K562 (cell line): ENCODE results near the gene TAF1A. TPM values are rescaled to one million over a fixed set of nuclear protein-coding genes. Genes with fewer than 3 reads are reported as not detected.

Source experiments
- DDX20 ChIP-seq: fragments of 450-650 bp; IDR thresholded peaks from 2 replicates; pipeline ENCODE4 v1.6.1; 2016; ENCODE audit warnings: missing genetic modification characterization, low read depth, mild to moderate bottlenecking, missing compliant biosample characterization, moderate library complexity
- HMG20A ChIP-seq: fragments of 450-650 bp; formaldehyde crosslinking; conservative IDR thresholded peaks from 2 replicates; pipeline ENCODE4 v1.4.0; 2020; ENCODE audit warnings: mild to moderate bottlenecking, mixed read lengths
- LEF1 ChIP-seq: fragments of 450-650 bp; IDR thresholded peaks from 2 replicates; pipeline ENCODE4 v1.6.1; 2016; ENCODE audit warnings: mild to moderate bottlenecking
- MCM2 ChIP-seq: fragments of 450-650 bp; IDR thresholded peaks from 2 replicates; pipeline ENCODE4 v1.6.1; 2017; ENCODE audit warnings: low read depth, mild to moderate bottlenecking
- MXI1 ChIP-seq: IDR thresholded peaks from 2 replicates; pipeline ENCODE4 v1.6.1; 2011; ENCODE audit warnings: low read depth, mild to moderate bottlenecking, improper control_type of control experiment, low read length
- NCOA6 ChIP-seq: fragments of 450-650 bp; IDR thresholded peaks from 2 replicates; pipeline ENCODE4 v1.6.1; 2017; ENCODE audit warnings: mild to moderate bottlenecking
- SIX5 ChIP-seq, 2 experiments: IDR thresholded peaks; 2 replicates each; pipeline ENCODE4 v1.6.1; 2011; ENCODE audit warnings: low read length in 2 of 2, borderline replicate concordance in 1 of 2, low read depth in 1 of 2, mild to moderate bottlenecking in 1 of 2, moderate library complexity in 1 of 2; ENCODE audit not compliant: insufficient read depth in 1 of 2
- SLC30A9 ChIP-seq: fragments of 250-450 bp; sonication (Bioruptor Pico); IDR thresholded peaks from 2 replicates; pipeline ENCODE4 v1.8.0; 2022; ENCODE audit warnings: mild to moderate bottlenecking, moderate library complexity
- TAF7 ChIP-seq: fragments of 450-650 bp; IDR thresholded peaks from 2 replicates; pipeline ENCODE4 v1.6.1; 2016; ENCODE audit warnings: missing genetic modification characterization, missing compliant biosample characterization
- ZNF133 ChIP-seq: fragments of 250-450 bp; sonication (Bioruptor Pico); IDR thresholded peaks from 2 replicates; pipeline ENCODE4 v1.4.0; 2020; ENCODE audit warnings: mild to moderate bottlenecking
- polyA plus RNA-seq, 8 experiments: library from polyadenylated mRNA; depleted of rRNA in 4 of 8; stranded (reverse) in 5 of 8; unstranded in 3 of 8; fragments of >200 nt; fragmentation: Nextera tagmentation in 2 of 8; fragmentation: Illumina TruSeq in 1 of 8; extraction: Ambion mirVana in 2 of 8; extraction: Trizol in 1 of 8; gene quantifications; 2 replicates each; pipeline versions ENCODE4 v1.2.1 to v1.2.3, GENCODE V29; 2011 to 2014; ENCODE audit warnings: inconsistent platforms in 1 of 8, missing spikeins in 1 of 8
- total RNA-seq, 7 experiments: library from RNA; depleted of rRNA in 6 of 7; stranded (reverse); fragments of >200 nt in 6 of 7; fragmentation: Illumina TruSeq in 2 of 7; extraction: Trizol in 2 of 7; gene quantifications; 2 replicates each; pipeline versions ENCODE4 v1.2.1 to v1.2.3, GENCODE V29; 2011 to 2021; ENCODE audit warnings: low replicate concordance in 1 of 7
- TF ChIP-seq, protein P1 (sequence below): sonication (generic); formaldehyde crosslinking; IDR thresholded peaks from 2 replicates; pipeline ENCODE4 v1.8.1; 2023; ENCODE audit warnings: missing genetic modification reagents, mild to moderate bottlenecking, borderline replicate concordance
- TF ChIP-seq, protein P2 (sequence below), 2 experiments: fragments of 450-650 bp in 1 of 2; sonication (generic) in 1 of 2; formaldehyde crosslinking in 1 of 2; IDR thresholded peaks in 1 of 2; conservative IDR thresholded peaks in 1 of 2; 2 replicates each; pipeline versions ENCODE4 v1.6.1 to v1.8.1; 2016 to 2023; ENCODE audit warnings: mild to moderate bottlenecking in 2 of 2, moderate library complexity in 2 of 2, inconsistent platforms in 1 of 2, missing genetic modification reagents in 1 of 2
- TF ChIP-seq, protein P3 (sequence below): fragments of 450-650 bp; formaldehyde crosslinking; IDR thresholded peaks from 2 replicates; pipeline ENCODE4 v1.4.0; 2022; ENCODE audit warnings: missing genetic modification characterization
- TF ChIP-seq, protein P4 (sequence below): fragments of 250-450 bp; sonication (Bioruptor Pico); IDR thresholded peaks from 2 replicates; pipeline ENCODE4 v1.4.0; 2020; ENCODE audit warnings: borderline replicate concordance
- TF ChIP-seq, protein P5 (sequence below), 3 experiments: IDR thresholded peaks in 2 of 3; conservative IDR thresholded peaks in 1 of 3; 2 replicates each; pipeline ENCODE4 v1.5.1; 2011 to 2012; ENCODE audit warnings: low read length in 3 of 3, mild to moderate bottlenecking in 3 of 3, control low read depth in 2 of 3, improper control_type of control experiment in 1 of 3, inconsistent platforms in 1 of 3, low read depth in 1 of 3, mixed read lengths in 1 of 3, moderate library complexity in 1 of 3; ENCODE audit not compliant: insufficient read depth in 2 of 3

Gene TAF1A
- total and polyA plus RNA-seq, 9 of the 15 experiments (the other 6 are each of a cell fraction or from before 2014, with no cell fraction given) = 17.8 to 36.8 (median 25.3) TPM

DNA sequence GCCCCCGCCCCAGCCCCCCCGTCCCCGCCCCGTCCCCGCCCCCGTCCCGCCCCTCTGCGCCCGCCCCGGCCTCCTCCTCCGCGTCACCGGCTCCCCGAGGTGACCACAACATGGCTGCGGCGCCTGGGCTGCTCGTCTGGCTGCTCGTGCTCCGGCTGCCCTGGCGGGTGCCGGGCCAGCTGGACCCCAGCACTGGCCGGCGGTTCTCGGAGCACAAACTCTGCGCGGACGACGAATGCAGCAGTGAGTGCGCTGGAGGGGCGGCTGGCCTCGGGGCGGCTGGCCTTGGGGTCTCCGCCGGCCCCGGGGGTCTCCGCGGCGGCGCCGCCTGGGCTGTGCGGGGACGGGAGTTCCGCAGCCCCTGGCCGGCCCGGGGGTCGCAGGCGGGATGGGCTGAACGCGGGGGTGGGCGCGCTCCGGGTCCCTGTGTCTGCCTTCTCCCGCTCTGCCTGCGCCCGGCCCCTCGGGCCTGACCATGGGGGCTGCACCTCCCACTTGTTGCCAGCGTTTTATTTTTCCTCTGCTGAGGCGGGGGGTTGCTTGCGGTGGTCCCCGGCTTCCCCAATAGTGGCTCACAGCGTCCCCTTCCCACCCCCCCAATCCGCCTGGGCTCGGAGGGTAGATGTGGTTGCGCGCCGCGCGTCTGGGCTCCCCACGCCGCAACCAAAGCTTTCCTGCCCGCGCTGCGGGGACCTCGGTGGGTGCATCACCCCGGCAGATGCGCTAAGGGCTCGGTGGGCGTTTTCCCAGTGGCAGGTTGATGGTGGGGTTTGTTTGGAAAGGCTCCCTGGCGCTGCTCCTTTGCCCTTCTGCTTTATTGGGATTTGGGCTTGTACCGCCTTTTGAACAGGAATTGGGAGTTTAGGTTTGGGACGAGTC lies 28.5 kb upstream of the TAF1A start, which contains the start of gene MIA3 (continued):
- TF ChIP-seq, protein P1, sequence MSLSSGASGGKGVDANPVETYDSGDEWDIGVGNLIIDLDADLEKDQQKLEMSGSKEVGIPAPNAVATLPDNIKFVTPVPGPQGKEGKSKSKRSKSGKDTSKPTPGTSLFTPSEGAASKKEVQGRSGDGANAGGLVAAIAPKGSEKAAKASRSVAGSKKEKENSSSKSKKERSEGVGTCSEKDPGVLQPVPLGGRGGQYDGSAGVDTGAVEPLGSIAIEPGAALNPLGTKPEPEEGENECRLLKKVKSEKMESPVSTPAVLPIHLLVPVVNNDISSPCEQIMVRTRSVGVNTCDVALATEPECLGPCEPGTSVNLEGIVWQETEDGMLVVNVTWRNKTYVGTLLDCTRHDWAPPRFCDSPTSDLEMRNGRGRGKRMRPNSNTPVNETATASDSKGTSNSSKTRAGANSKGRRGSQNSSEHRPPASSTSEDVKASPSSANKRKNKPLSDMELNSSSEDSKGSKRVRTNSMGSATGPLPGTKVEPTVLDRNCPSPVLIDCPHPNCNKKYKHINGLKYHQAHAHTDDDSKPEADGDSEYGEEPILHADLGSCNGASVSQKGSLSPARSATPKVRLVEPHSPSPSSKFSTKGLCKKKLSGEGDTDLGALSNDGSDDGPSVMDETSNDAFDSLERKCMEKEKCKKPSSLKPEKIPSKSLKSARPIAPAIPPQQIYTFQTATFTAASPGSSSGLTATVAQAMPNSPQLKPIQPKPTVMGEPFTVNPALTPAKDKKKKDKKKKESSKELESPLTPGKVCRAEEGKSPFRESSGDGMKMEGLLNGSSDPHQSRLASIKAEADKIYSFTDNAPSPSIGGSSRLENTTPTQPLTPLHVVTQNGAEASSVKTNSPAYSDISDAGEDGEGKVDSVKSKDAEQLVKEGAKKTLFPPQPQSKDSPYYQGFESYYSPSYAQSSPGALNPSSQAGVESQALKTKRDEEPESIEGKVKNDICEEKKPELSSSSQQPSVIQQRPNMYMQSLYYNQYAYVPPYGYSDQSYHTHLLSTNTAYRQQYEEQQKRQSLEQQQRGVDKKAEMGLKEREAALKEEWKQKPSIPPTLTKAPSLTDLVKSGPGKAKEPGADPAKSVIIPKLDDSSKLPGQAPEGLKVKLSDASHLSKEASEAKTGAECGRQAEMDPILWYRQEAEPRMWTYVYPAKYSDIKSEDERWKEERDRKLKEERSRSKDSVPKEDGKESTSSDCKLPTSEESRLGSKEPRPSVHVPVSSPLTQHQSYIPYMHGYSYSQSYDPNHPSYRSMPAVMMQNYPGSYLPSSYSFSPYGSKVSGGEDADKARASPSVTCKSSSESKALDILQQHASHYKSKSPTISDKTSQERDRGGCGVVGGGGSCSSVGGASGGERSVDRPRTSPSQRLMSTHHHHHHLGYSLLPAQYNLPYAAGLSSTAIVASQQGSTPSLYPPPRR = no peak
- TF ChIP-seq SIX5 (IDR thresholded peaks at IDR 0.05; ENCODE audit: borderline replicate concordance in 1 of 2, insufficient read depth in 1 of 2, low read depth in 1 of 2, low read length in 2 of 2) = no peak
- no peak for TF ChIP-seq ZNF133 (CRISPR knock-in tag)
- TF ChIP-seq, protein P2, sequence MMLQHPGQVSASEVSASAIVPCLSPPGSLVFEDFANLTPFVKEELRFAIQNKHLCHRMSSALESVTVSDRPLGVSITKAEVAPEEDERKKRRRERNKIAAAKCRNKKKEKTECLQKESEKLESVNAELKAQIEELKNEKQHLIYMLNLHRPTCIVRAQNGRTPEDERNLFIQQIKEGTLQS (IDR thresholded peaks at IDR 0.05) = no peak
- TF ChIP-seq, protein P2 (CRISPR knock-in tag; conservative IDR thresholded peaks at IDR 0.05) = no peak
- TF ChIP-seq MXI1 = no peak
- TF ChIP-seq DDX20 (tag) = no peak
- peak; percentile 90 for TF ChIP-seq TAF7 (tag)
- TF ChIP-seq, protein P3, sequence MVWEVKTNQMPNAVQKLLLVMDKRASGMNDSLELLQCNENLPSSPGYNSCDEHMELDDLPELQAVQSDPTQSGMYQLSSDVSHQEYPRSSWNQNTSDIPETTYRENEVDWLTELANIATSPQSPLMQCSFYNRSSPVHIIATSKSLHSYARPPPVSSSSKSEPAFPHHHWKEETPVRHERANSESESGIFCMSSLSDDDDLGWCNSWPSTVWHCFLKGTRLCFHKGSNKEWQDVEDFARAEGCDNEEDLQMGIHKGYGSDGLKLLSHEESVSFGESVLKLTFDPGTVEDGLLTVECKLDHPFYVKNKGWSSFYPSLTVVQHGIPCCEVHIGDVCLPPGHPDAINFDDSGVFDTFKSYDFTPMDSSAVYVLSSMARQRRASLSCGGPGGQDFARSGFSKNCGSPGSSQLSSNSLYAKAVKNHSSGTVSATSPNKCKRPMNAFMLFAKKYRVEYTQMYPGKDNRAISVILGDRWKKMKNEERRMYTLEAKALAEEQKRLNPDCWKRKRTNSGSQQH (CRISPR knock-in tag) = no peak
- TF ChIP-seq NCOA6 = no peak
- no peak for TF ChIP-seq MCM2
- TF ChIP-seq LEF1 = no peak
- TF ChIP-seq, protein P4, sequence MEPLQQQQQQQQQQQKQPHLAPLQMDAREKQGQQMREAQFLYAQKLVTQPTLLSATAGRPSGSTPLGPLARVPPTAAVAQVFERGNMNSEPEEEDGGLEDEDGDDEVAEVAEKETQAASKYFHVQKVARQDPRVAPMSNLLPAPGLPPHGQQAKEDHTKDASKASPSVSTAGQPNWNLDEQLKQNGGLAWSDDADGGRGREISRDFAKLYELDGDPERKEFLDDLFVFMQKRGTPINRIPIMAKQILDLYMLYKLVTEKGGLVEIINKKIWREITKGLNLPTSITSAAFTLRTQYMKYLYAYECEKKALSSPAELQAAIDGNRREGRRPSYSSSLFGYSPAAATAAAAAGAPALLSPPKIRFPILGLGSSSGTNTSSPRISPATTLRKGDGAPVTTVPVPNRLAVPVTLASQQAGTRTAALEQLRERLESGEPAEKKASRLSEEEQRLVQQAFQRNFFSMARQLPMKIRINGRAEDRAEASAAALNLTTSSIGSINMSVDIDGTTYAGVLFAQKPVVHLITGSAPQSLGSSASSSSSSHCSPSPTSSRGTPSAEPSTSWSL = no peak
- TF ChIP-seq, protein P5, sequence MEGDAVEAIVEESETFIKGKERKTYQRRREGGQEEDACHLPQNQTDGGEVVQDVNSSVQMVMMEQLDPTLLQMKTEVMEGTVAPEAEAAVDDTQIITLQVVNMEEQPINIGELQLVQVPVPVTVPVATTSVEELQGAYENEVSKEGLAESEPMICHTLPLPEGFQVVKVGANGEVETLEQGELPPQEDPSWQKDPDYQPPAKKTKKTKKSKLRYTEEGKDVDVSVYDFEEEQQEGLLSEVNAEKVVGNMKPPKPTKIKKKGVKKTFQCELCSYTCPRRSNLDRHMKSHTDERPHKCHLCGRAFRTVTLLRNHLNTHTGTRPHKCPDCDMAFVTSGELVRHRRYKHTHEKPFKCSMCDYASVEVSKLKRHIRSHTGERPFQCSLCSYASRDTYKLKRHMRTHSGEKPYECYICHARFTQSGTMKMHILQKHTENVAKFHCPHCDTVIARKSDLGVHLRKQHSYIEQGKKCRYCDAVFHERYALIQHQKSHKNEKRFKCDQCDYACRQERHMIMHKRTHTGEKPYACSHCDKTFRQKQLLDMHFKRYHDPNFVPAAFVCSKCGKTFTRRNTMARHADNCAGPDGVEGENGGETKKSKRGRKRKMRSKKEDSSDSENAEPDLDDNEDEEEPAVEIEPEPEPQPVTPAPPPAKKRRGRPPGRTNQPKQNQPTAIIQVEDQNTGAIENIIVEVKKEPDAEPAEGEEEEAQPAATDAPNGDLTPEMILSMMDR (IDR thresholded peaks at IDR 0.05 in 2 of 3, conservative IDR thresholded peaks at IDR 0.05 in 1 of 3; ENCODE audit: insufficient read depth in 2 of 3, low read depth in 1 of 3, low read length in 3 of 3) = no peak
- no peak for TF ChIP-seq HMG20A (CRISPR knock-in tag)
- no peak for TF ChIP-seq SLC30A9 (CRISPR knock-in tag)
